PC-9 (cell line): ENCODE measurements around the gene CACNA1S.

Experiments used
- CTCF ChIP-seq: fragments of 200-600 bp; sonication (generic); conservative IDR thresholded peaks from 2 replicates; pipeline ENCODE4 v1.6.1; 2017; ENCODE audit warnings: mixed run types, antibody characterized with exemption, mild to moderate bottlenecking, moderate library complexity
- EZH2 ChIP-seq: fragments of 200-600 bp; sonication (generic); IDR thresholded peaks from 2 replicates; pipeline ENCODE4 v1.8.0; 2017; ENCODE audit warnings: antibody characterized with exemption, low read depth

GRCh38 chr1:201038186-201038876 is 73.9 kb downstream of the CACNA1S start:
- no peak for TF ChIP-seq CTCF
- no peak for TF ChIP-seq EZH2
